Measurements from ENCODE around the gene KRTAP12-4.

DNA sequence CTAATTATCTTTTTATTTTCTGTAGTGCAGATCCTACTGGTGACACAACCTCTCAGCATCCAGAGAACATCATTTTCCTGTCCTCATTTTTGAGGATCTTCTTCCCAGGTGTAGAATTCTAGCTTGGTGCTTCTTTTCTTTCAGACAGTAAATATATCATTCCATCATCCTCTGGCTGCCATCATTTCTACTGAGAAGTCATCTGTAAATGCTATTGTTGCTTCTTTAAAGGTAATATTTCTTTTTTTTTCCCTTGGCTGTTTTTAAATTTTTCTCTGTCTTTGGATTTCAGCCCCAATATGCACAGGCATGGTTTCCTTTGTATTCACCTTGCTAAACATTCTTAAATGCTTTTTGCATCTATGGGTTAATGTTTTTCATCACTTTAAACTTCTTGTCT lies 30.9 kb downstream of the KRTAP12-4 start:
- TF ChIP-seq POLR2A (IDR thresholded peaks at IDR 0.05), result no peak
- TF ChIP-seq, protein P1, sequence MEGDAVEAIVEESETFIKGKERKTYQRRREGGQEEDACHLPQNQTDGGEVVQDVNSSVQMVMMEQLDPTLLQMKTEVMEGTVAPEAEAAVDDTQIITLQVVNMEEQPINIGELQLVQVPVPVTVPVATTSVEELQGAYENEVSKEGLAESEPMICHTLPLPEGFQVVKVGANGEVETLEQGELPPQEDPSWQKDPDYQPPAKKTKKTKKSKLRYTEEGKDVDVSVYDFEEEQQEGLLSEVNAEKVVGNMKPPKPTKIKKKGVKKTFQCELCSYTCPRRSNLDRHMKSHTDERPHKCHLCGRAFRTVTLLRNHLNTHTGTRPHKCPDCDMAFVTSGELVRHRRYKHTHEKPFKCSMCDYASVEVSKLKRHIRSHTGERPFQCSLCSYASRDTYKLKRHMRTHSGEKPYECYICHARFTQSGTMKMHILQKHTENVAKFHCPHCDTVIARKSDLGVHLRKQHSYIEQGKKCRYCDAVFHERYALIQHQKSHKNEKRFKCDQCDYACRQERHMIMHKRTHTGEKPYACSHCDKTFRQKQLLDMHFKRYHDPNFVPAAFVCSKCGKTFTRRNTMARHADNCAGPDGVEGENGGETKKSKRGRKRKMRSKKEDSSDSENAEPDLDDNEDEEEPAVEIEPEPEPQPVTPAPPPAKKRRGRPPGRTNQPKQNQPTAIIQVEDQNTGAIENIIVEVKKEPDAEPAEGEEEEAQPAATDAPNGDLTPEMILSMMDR (IDR thresholded peaks at IDR 0.05), result no peak
